Nephron (organoid): ENCODE measurements around the gene ZCWPW1.

Source experiments
- H3K27ac Mint-ChIP-seq, 3 experiments: 2 replicates each; pipeline ENCODE4 v1.8.0; 2020; ENCODE audit warnings: mixed read lengths in 3 of 3, mild to moderate bottlenecking in 2 of 3, moderate library complexity in 1 of 3
- H3K27me3 Mint-ChIP-seq: 2 replicates; pipeline ENCODE4 v1.8.0; 2021; ENCODE audit warnings: low read depth, mild to moderate bottlenecking, moderate library complexity, mixed read lengths
- H3K36me3 Mint-ChIP-seq: 2 replicates; pipeline ENCODE4 v1.8.0; 2020; ENCODE audit warnings: low read depth, mixed read lengths
- H3K4me1 Mint-ChIP-seq: 2 replicates; pipeline ENCODE4 v1.8.0; 2020; ENCODE audit warnings: mixed read lengths
- H3K4me3 Mint-ChIP-seq, 3 experiments: 2 replicates each; pipeline ENCODE4 v1.8.0; 2020; ENCODE audit warnings: mild to moderate bottlenecking in 3 of 3, mixed read lengths in 3 of 3, moderate library complexity in 2 of 3
- H3K9me3 Mint-ChIP-seq: 2 replicates; pipeline ENCODE4 v1.8.0; 2020; ENCODE audit warnings: mixed read lengths
- CTCF ChIP-seq, 3 experiments: fragments of 200-600 bp; sonication (generic); IDR thresholded peaks; one replicate each; pipeline ENCODE4 v1.5.0; 2021; ENCODE audit warnings: antibody characterized with exemption in 3 of 3; ENCODE audit not compliant: unreplicated experiment in 3 of 3

Gene ZCWPW1

GRCh38 chr7:100394077-100394476 lies 34.4 kb downstream of the ZCWPW1 start:
- TF ChIP-seq CTCF (IDR thresholded peaks at IDR 0.05; ENCODE audit: unreplicated experiment in 3 of 3): no peak
- peaks cover 14% of the 10 kb centered on the region for H3K27me3 Mint-ChIP-seq
- peaks cover 12% of the 10 kb centered on the region for H3K4me1 Mint-ChIP-seq
- no peak overlapping the region for H3K27ac Mint-ChIP-seq
- H3K4me3 Mint-ChIP-seq: no peak overlapping the region
- H3K36me3 Mint-ChIP-seq: no peaks in the 10 kb centered on the region
- H3K9me3 Mint-ChIP-seq: no peaks in the 10 kb centered on the region

- Mint-ChIP-seq H3K27me3 (peaks cover 11% of the 10 kb centered on the region), H3K9me3 (no peaks in the 10 kb centered on the region), H3K4me3 (no peak overlapping the region), H3K27ac (no peak overlapping the region), H3K4me1 (peaks cover 12% of the 10 kb centered on the region), H3K36me3 (no peaks in the 10 kb centered on the region)
- no peak for TF ChIP-seq CTCF (IDR thresholded peaks at IDR 0.05; ENCODE audit: unreplicated experiment in 3 of 3)
Measured at GRCh38 chr7:100393233-100393905, 35.1 kb downstream of the ZCWPW1 start.

GRCh38 chr7:100390286-100391009 lies 38.1 kb downstream of the ZCWPW1 start:
- Mint-ChIP-seq H3K36me3 (no peaks in the 10 kb centered on the region), H3K9me3 (no peaks in the 10 kb centered on the region), H3K4me3 (no peak overlapping the region), H3K4me1 (peaks cover 12% of the 10 kb centered on the region), H3K27me3 (peaks cover 9% of the 10 kb centered on the region), H3K27ac (no peak overlapping the region)
- TF ChIP-seq CTCF (IDR thresholded peaks at IDR 0.05; ENCODE audit: unreplicated experiment in 3 of 3): no peak

GRCh38 chr7:100389437-100390088 lies 38.9 kb downstream of the ZCWPW1 start:
- H3K27me3 Mint-ChIP-seq: peaks cover 9% of the 10 kb centered on the region
- no peaks in the 10 kb centered on the region for H3K9me3 Mint-ChIP-seq
- no peak overlapping the region for H3K4me3 Mint-ChIP-seq
- peaks cover 16% of the 10 kb centered on the region for H3K4me1 Mint-ChIP-seq
- no peaks in the 10 kb centered on the region for H3K36me3 Mint-ChIP-seq
- H3K27ac Mint-ChIP-seq: no peak overlapping the region
- TF ChIP-seq CTCF (IDR thresholded peaks at IDR 0.05; ENCODE audit: unreplicated experiment in 3 of 3): no peak

GRCh38 chr7:100387695-100388094 lies 40.8 kb downstream of the ZCWPW1 start:
- Mint-ChIP-seq H3K27me3 (peaks cover 9% of the 10 kb centered on the region), H3K4me3 (no peak overlapping the region), H3K36me3 (no peaks in the 10 kb centered on the region), H3K4me1 (peaks cover 17% of the 10 kb centered on the region), H3K27ac (no peak overlapping the region), H3K9me3 (no peaks in the 10 kb centered on the region)
- TF ChIP-seq CTCF (IDR thresholded peaks at IDR 0.05; ENCODE audit: unreplicated experiment in 3 of 3): no peak
